GM06990 (cell line): ENCODE data around the gene MRPL42.
A peak's percentile ranks its signal among the peaks of the same experiment; 100 is the strongest.

Source experiments
- DNase-seq: peaks from one replicate; pipeline ENCODE4 v3.0.0-alpha.2; 2011; ENCODE audit not compliant: insufficient read length; ENCODE audit errors: extremely low read depth
- H3K27me3 ChIP-seq: replicated peaks from 2 replicates; pipeline ENCODE4 v1.6.0; 2011; ENCODE audit warnings: low read length; ENCODE audit not compliant: control insufficient read depth, insufficient read depth
- H3K36me3 ChIP-seq: 2 replicates; pipeline ENCODE4 v1.5.1; 2011; ENCODE audit warnings: low read length; ENCODE audit not compliant: control insufficient read depth, insufficient read depth
- H3K4me3 ChIP-seq: replicated peaks from 2 replicates; pipeline ENCODE4 v1.5.1; 2011; ENCODE audit warnings: low read depth, mild to moderate bottlenecking, control low read depth, low read length
- TF ChIP-seq, protein P1 (sequence below): IDR thresholded peaks from 2 replicates; pipeline ENCODE4 v1.5.1; 2011; ENCODE audit warnings: low read length, control low read depth, mild to moderate bottlenecking, inconsistent platforms; ENCODE audit not compliant: insufficient read depth, poor library complexity, severe bottlenecking

Gene MRPL42

DNA sequence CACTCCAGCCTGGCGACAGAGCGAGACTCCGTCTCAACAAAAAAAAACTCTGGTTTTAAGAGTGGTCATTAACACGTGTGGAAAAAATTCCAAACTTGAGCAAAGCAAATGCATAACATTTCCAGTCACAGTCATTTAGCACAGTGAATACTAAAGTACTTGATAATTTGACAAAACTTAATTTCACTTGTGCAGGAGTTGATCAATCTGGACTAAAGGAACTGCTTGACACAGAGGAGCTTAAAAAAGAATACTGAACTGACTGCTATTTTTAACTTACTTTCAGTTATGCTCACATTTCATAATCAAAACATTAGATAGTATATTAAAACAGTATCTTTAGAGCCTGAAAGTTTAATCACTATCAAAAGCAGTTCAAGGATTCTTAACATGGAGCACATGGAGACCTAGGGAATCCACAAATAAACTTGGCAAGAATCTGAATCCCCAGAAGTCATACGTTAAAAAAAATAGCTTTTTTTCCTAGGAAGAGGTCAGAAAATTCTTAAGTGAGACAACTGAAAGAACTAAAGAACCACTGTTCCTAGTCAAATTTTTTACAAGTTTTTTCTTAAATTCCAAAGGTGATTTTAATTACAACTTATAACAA is 33.0 kb upstream of the MRPL42 start:
- TF ChIP-seq, protein P1, sequence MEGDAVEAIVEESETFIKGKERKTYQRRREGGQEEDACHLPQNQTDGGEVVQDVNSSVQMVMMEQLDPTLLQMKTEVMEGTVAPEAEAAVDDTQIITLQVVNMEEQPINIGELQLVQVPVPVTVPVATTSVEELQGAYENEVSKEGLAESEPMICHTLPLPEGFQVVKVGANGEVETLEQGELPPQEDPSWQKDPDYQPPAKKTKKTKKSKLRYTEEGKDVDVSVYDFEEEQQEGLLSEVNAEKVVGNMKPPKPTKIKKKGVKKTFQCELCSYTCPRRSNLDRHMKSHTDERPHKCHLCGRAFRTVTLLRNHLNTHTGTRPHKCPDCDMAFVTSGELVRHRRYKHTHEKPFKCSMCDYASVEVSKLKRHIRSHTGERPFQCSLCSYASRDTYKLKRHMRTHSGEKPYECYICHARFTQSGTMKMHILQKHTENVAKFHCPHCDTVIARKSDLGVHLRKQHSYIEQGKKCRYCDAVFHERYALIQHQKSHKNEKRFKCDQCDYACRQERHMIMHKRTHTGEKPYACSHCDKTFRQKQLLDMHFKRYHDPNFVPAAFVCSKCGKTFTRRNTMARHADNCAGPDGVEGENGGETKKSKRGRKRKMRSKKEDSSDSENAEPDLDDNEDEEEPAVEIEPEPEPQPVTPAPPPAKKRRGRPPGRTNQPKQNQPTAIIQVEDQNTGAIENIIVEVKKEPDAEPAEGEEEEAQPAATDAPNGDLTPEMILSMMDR: no peak
- peak overlapping the region; percentile 42 for H3K4me3 ChIP-seq
- no peaks in the 10 kb centered on the region for H3K36me3 ChIP-seq
- no peak for DNase-seq
- H3K27me3 ChIP-seq: no peaks in the 10 kb centered on the region

DNA sequence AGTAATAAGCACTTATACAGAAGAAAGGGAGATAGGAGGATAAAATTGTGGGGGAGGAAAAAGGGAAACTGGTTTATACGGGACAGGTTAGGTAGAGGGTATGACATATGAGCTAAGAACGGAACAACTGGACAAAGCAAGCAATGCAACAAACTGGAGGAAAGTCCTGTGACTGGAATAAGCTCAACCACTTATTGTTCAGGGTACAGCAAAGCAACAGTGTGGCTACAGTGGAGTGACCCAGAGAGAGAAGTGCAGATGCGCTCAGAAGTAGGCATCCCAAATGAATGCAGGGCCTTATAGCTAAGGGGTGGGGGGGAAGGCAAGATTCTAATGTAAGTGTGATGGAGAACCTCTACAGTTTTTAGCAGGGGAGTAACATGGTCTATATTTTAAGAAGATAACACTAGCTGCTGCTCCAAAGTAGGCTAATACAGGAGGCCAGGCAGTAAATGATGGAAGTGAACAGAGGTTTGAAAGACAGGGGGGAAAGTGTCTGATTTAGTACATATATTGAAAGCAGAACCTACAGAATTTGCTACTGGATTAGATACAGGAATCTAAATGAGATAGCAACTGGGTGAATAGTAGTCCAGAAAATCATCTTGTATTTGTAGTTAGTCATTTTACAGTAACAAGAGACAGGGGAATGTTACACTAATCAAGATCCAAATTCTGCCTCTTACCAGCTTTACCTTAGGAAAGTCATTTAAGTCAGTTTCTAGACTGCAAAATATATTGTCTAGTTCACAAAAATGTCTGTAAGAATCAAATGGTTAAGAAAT is 28.9 kb upstream of the MRPL42 start:
- Histone ChIP-seq H3K4me3 (peak overlapping the region; percentile 86; the same call in 1 of the 2 replicates), H3K27me3 (no peaks in the 10 kb centered on the region), H3K36me3 (no peaks in the 10 kb centered on the region)
- TF ChIP-seq, protein P1: no peak
- DNase-seq: no peak

- TF ChIP-seq, protein P1: no peak
- Histone ChIP-seq H3K36me3 (no peaks in the 10 kb centered on the region), H3K27me3 (no peaks in the 10 kb centered on the region), H3K4me3 (peak overlapping the region; percentile 86)
- DNase-seq: no peak
Observed at GRCh38 chr12:93440043-93440835, 27.1 kb upstream of the MRPL42 start.

- no peaks in the 10 kb centered on the region for H3K27me3 ChIP-seq
- H3K36me3 ChIP-seq: no peaks in the 10 kb centered on the region
- peak; percentile 59 for DNase-seq
- TF ChIP-seq, protein P1: no peak
- peak overlapping the region; percentile 86 for H3K4me3 ChIP-seq
Observed at GRCh38 chr12:93441081-93441616, 26.2 kb upstream of the MRPL42 start.

DNA sequence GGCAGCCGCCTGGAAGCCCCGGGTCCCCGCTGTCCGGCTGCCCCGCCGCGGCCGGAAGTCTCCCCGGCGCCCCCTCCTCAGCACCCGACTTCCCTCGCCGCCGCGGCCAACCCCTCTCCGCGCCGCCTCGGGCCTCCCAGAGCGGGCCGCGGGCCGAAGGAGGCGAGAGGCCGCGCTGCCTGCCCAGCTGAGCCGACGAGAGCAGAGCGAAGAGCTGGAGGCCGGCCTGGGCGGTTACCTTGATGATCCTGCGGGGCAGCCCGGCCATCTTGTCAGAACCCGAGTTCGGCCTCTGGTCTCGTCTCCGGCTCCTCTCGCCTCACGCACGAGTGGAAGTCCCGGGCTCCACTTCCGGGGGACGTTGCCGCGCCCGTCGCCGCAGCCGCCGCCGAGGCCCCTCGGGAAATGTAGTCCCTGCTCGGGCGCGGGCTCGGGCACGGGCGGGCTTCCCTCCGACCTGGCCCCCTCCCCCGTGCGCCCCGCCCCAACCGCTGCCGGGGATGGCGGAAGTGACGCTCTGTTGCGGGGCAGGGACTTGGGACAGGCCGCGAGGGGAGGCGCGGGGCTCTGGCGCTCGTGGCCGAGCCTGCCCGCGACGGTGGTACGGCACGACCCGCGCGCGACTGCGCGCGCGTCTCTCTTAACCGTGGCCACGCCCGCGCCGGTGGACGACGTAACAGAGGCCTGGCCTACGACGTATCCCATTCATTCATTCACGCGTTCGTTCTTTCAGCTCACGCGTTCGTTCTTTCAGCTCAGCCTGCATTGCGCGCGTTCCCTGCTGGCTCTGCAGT is 25.5 kb upstream of the MRPL42 start, which contains the start of gene UBE2N:
TSS of gene UBE2N (minus strand) at position 331 of the 794 bp plus-strand sequence. CDS start at position 268, 63 bp downstream.
- TF ChIP-seq, protein P1: no peak
- H3K27me3 ChIP-seq: no peaks in the 10 kb centered on the region
- DNase-seq: peak; percentile 99
- H3K4me3 ChIP-seq: peak within 1 kb of the TSS; percentile 86
- no peaks in the 10 kb centered on the region for H3K36me3 ChIP-seq
